GM12864 (cell line): ENCODE measurements around the gene POTEM.
"Not testable (repeated sequence)": the region's sequence is repeated elsewhere in the genome, so short reads cannot be mapped to it uniquely, and the experiment has no call there.

Source experiments
- DNase-seq: peaks from one replicate; pipeline ENCODE4 v3.0.0-alpha.2; 2011; ENCODE audit warnings: low read depth
- H3K4me3 ChIP-seq: 2 replicates; pipeline ENCODE4 v1.5.1; 2011; ENCODE audit warnings: mild to moderate bottlenecking, low read depth, low read length, control low read depth

Gene POTEM

DNA sequence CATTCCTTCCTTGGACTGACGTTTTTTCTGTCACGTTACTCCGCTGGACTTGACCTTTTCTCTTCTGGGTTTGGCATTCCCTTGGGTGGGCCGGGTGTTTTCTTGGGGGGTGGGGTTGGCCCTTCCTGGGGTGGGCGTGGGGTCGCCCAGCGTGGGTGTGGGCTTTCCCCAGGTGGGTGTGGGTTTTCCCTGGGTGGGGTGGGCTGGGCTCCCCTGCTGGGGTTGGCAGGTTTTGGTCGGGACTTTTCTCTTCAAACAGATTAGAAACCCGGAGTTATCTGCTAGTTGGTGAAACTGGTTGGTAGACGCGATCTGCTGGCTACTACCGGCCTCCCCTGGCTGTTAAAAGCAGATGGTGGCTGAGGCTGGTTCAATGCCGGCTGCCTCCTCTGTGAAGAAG lies at the start of gene POTEM:
Gene POTEM (plus strand): TSS at position 301 of the 400 bp plus-strand sequence. CDS start 52 bp downstream, at position 353.
- DNase-seq, H3K4me3 ChIP-seq: not testable (repeated sequence)

DNA sequence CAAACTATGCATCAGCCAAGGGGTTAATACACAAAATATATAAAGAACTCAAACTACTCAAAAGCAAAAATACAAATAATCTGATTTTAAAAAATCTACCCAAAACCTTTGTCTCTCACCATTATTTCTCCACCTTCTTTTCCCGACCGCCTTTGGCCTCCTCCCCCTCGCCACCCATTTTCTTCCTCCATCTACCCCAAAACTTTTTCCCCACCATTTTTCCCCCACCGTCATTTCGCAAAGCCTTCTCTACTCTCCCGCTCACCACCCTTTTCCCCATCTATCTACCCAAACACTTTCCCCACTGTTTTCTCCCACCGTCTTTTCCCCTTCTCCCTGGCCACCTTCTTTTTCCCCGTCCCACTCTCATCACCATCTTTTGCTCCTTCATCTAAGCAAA lies 48.9 kb upstream of the POTEM start:
- not testable (repeated sequence) for H3K4me3 ChIP-seq, DNase-seq

DNA sequence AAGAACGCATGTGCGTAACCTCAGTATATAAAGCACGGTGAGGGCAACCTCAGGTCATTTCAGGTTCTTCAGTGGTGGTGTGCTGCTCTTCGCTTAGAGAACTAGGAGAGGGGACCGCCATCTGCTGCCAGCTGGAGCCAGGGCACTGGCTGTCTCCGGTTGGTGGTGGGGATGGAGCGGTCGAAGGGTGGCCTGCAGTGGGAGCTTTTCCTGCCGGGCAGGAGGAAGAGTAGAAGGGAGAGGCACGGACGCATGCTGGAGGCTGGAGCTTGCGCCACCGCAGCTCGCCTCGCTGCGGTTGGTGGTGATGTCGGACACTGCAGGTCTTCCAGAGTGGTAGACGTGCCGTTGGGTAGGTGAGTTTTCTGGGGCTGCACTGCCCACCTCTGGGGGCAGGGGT lies 47.2 kb upstream of the POTEM start:
- H3K4me3 ChIP-seq, DNase-seq: not testable (repeated sequence)

DNA sequence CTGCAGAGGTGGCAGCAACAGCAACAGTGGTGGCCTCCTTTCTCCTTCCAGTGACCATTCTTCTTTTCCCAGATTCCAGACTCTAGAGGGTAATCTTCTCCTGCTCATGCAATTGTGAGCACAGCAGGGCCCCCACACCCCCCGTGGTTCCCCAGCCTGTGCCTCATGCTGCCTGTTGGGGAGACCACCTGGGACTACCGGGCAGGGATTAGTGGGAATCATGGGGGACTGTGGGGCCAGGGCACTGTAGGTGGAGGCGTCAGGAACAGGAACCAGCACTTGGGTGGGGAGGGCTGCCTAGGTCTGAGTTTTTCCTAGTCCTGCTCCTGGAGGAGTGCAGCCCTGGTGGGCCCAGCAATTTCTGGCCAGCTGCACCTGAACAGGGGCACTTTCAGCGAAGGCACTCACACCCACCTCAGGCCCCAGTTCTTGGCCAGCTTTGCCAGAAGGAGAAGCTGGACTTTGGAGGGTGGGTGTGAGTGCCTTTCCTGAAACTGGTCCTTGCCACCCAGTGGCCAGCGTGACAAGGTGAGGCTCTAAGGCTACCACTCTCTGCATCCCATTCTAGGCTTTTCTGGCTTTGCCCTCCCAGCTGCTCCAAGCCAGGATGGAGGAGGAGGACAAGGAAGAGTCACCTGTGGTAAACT lies 46.1 kb upstream of the POTEM start:
- DNase-seq, H3K4me3 ChIP-seq: not testable (repeated sequence)

DNA sequence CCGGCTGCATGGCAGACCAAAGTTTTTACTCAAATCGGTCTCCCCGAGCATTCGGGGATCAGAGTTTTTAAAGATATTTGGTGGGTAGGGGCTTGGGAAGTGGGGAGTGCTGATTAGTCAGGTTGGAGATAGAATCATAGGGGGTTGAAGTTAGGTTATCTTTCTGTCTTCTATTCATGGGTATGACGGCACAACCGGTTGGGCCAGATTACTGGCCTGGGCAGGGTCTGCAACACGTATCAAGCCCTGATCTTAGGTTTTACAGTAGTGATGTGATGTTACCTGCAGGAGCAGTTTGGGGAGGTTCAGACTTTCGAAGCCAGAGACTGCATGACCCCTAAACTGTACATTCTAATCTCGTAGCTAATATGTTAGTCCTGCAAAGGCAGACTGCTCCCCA lies 30.4 kb upstream of the POTEM start:
- H3K4me3 ChIP-seq, DNase-seq: not testable (repeated sequence)

DNA sequence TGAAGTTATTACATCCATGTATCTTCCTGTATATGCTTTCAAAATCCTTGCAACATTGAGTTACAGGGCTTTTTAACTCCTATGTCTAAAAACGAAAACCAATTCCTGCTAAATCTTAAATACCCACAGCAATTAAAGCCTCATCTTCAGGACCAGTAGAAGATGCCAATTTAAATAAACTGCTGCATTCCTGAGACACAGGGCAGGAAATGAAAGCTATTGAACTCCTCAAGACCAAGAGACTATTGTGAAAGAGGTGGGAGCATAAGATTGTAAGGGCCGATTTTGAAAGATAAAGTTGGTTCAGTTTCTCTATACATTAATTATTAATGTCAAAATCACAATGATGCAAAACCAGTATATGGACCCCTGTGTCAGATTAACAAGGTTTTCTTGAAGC lies 28.5 kb upstream of the POTEM start:
- DNase-seq, H3K4me3 ChIP-seq: not testable (repeated sequence)

DNA sequence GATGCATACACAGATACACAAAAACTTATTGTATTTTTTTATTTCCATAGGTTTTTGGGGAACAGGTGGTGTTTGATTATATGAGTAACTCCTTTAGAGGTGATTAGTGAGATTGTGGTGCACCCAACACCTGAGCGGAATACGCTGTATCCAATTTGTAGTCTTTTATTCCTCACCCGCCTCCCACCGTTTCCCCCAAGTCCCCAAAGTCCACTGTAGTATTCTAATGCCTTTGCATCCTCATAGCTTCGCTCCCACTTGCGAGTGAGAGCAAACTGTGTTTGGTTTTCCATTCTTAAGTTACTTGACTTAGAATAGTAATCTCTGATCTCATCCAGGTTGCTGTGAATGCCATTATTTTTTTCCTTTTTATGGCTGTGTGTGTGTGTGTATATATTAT lies 17.3 kb upstream of the POTEM start:
- DNase-seq, H3K4me3 ChIP-seq: not testable (repeated sequence)

DNA sequence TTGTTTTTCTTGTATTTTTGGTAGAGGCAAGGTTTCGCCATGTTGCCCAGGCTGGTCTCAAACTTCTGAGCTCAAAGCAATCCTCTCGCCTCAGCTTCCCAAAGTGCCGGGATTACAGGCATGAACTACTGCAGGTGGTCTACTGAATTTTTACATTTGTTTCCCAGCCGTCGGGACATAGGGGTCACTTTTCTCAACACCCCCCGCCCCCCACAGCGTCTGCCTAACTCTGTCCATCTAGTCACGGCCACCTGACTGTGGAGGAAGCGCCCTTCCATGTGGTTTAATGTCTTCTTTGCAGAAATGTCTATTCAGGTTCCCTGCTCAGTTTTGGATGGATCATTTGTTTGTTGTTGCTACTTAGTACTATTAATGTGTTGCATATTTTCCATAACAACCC lies 14.1 kb upstream of the POTEM start:
- not testable (repeated sequence) for H3K4me3 ChIP-seq, DNase-seq

DNA sequence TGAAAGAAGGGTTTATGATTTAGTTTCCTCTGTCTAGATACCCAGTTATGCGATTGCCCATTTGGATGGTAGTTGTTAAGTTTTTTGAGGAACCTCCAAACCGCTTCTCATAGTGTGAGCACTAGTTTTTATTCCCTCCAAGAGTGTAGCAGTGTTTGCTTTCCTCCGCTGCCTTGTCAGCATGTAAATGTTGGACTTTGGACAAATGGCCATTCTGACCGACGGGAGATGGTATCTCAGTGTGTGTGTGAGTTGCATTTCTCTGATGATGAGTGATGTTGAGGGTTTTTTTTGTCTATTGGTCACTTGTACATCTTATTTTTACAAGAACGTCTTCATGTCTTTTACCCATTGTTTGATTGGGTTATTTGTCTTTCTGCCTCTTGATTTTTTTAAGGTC lies 11.4 kb upstream of the POTEM start:
- not testable (repeated sequence) for DNase-seq, H3K4me3 ChIP-seq

DNA sequence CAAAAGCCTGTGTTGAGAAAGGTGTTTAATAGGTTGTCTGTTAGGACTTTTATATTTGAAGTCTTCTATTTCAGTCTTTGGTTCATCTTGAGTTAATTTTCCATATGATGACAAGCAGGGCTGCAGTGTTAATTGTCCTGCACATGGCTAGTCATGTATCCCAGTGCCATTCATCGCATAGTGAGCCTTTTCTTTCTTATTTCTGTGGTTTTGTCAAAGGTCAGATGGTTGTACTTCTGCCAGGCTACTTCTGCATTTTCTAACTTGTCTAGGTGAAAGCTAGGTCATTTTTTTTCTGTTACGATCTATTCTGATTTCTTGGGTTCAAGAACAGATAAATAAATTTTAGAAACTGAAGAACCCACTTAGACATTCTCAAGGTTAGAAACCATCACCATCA lies 5.7 kb upstream of the POTEM start:
- not testable (repeated sequence) for H3K4me3 ChIP-seq, DNase-seq

DNA sequence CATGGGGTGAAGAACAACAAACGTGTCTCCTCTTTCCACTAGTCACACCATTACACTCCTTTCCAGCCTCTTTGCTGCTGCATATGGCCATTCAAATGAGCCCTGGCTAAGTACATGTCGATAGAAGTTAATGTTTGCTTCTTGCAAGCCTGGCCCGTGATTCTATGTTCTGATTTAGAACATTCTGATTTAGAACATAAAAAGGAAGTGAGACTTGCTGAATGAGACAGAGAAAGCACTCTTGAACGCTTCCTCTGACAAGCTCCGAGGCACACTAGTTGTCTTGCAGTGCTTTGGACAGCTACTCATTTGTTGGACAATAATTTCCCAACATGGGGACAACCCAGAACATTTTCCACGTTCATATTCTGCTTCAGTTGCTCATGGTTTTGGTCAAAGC lies 5.1 kb upstream of the POTEM start:
- not testable (repeated sequence) for DNase-seq, H3K4me3 ChIP-seq

DNA sequence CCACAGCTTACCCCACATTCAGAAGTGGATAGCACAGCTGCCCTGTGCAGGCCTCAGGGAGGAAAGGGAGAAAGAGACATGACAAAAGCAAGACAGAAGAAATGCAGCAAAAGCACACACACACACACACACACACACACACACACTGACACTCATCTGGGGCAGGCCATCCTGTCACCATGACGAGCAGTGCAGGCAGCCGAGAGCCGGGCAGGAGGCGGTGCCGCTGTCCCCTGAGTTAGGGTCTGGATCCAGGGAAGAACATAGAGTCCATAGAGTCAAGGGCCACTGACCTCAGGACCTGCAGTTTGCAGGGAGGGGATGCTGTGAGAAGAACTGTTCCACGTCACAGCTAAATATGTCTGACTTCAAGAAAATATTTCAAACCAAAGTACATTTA lies 4.0 kb upstream of the POTEM start:
- DNase-seq, H3K4me3 ChIP-seq: not testable (repeated sequence)

DNA sequence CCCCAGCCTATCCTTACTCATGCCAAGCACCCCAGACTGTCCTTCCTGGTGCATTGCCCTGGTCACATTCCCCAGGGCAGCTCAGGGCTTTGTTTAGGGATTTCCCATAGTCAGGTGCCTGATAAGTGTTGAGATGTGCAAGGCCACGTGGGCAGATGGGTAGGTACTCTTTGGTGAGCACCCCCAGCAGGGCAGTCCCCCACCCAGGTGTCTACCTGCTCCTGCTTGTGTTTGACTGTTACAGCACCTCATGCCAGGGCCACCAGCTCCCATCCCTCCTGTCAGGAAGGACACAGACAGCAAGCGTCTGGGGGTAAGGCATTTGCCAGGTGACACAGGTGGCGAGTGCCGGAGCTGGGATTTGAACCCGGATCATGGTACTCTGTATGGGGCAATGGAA lies 2.4 kb upstream of the POTEM start:
- DNase-seq, H3K4me3 ChIP-seq: not testable (repeated sequence)

DNA sequence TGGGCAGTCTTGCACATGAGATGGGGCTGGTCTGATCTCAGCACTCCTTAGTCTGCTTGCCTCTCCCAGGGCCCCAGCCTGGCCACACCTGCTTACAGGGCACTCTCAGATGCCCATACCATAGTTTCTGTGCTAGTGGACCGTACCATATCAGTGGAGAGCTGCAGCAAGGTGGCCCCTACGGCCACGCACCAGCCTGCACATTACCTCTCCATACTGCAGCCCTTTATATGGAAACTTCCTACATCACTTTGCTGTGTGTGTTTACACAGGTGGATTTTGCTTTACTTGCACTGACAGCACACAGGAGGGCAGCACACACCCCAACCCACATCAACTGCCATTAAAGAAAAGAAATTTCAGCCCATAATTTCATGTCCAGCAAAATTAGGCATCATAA lies 35.3 kb downstream of the POTEM start:
- not testable (repeated sequence) for H3K4me3 ChIP-seq, DNase-seq

DNA sequence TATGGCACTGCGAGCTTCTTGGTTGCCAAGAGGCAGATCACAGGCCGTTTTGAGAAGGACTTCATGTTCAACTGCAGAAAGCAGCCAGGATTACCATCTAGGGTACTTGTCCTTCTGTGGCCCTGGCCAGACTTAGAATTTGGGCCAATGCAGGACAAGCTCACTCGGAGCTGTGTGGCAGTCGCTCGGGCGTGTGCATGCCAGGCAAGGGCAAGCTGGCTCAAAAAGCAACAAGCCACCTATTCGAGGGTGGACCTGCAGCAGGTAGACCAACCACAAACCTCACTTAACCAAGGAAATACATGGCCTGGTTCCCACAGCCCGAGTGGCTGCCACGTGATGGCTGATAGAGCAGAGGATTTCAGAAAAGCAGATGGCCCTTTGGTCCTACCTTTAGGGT lies 39.3 kb downstream of the POTEM start:
- not testable (repeated sequence) for DNase-seq

DNA sequence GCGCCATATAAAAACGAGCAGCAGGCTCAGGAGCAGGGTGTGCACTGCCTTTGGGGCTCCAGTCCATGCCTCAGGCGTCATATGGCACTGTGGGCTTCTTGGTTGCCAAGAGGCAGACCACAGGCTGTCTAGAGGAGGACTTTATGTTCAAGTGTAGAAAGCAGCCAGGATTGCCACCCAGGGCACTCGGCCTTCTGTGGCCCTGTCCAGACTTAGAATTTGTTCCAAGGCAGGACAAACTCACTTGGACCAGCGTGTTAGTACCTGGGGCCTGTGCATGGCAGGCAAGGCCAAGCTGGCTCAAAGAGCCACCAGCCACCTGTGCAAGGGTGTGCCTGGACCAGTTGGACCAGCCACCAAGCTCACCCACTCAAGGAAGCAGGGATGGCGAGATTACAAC lies 40.4 kb downstream of the POTEM start:
- not testable (repeated sequence) for H3K4me3 ChIP-seq, DNase-seq

More for the DNA sequence above, 39.3 kb downstream of the POTEM start:
- not testable (repeated sequence) for H3K4me3 ChIP-seq

DNA sequence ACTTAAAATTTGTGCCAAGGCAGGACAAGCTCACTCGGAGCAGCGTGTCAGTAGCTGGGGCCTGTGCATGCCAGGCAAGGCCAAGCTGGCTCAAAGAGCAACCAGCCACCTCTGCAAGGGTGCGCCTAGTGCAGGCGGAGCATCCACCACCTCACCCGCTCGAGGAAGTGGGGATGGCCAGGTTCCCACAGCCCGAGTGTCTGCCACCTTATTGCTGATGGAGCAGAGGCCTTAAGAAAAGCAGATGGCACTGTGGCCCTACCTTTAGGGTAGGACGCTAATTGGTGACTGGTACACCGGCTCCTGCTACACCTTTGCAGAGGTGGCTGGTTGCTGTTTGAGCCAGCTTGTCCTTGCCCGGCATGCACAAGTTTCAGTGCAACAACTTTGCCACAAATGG lies 43.8 kb downstream of the POTEM start:
- H3K4me3 ChIP-seq, DNase-seq: not testable (repeated sequence)

DNA sequence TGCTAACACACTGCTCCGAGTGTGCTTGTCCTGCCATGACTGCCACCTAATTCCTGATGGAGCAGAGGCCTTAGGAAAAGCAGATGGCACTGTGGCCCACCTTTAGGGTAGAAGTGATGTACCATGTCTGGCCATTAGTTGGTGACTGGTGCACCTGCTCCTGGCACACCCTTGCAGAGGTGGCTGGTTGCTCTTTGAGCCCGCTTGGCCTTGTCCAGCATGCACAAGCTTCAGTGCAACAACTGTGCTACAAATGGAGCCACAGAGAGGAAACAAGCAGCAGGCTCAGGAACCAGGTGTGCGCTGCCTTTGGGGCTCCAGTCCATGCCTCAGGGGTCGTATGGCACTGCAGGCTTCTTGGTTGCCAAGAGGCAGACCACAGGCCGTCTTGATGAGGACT lies 44.5 kb downstream of the POTEM start:
- not testable (repeated sequence) for DNase-seq, H3K4me3 ChIP-seq

DNA sequence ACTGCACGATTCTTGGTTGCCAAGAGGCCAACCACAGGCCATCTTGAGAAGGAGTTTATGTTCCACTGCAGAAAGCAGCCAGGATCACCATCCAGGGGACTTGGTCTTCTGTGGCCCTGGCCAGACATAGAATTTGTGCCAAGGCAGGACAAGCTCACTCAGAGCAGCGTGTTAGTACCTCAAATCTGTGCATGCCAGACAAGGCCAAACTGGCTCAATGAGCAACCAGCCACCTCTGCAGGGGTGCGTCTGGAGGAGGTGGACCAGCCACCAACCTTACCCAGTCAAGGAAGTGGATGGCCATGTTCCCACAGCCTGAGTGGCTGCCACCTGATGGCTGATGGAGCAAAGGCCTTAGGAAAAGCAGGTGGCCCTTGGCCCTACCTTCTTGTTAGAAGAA lies 48.0 kb downstream of the POTEM start:
- H3K4me3 ChIP-seq, DNase-seq: not testable (repeated sequence)

DNA sequence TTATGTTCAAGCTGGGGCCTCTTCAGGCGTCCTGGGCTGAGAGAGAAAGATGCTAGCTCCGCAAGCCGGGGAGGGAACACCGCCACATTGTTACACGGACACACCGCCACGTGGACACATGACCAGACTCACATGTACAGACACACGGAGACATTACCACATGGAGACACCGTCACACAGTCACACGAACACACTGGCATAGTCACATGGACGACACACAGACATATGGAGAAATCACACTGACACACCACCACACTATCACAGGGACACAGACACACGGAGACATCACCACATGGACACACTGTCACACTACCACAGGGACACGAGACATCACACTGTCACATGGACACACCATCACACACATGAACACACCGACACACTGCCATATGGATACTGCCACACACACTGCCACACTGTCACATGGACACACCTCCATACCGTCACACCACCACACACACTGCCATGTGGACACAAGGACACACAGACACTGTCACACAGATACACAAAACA lies 57.9 kb downstream of the POTEM start:
- DNase-seq, H3K4me3 ChIP-seq: not testable (repeated sequence)
